Adrenal gland (tissue), 12 donors: Measurements from ENCODE around the gene IQSEC2. TPM values are rescaled to one million over a fixed set of nuclear protein-coding genes. Genes with fewer than 3 reads are reported as not detected.

Experiments used
- DNase-seq, 7 donors: peaks; one replicate each; pipeline ENCODE4 v3.0.0-alpha.2; 2019 to 2020
- H3K27ac ChIP-seq, 5 donors: fragments of 200-600 bp; sonication (generic) in 4 of 5; 1 replicate in 3 of 5; 2 replicates in 2 of 5; pipeline versions ENCODE4 v1.5.1 to v1.8.0; 2016 to 2020; ENCODE audit warnings: mild to moderate bottlenecking in 1 of 5
- H3K27me3 ChIP-seq: fragments of 200-600 bp; 2 replicates; pipeline ENCODE4 v1.8.0; 2021
- H3K36me3 ChIP-seq, 2 donors: fragments of 200-600 bp; replicated peaks in 1 of 2; 1 replicate in 1 of 2; 2 replicates in 1 of 2; pipeline versions ENCODE4 v1.5.1 to v1.8.0; 2018 to 2022
- H3K4me1 ChIP-seq, 2 donors: fragments of 200-600 bp; replicated peaks in 1 of 2; 1 replicate in 1 of 2; 2 replicates in 1 of 2; pipeline versions ENCODE4 v1.5.1 to v1.8.0; 2018 to 2021
- H3K4me3 ChIP-seq, 4 donors: fragments of 200-600 bp; sonication (generic) in 3 of 4; one replicate each; pipeline ENCODE4 v1.5.1; 2016 to 2018
- H3K9me3 ChIP-seq, 3 donors: fragments of 200-600 bp; sonication (generic) in 1 of 3; replicated peaks in 1 of 3; 1 replicate in 2 of 3; 2 replicates in 1 of 3; pipeline versions ENCODE4 v1.5.1 to v1.8.0; 2016 to 2021
- CTCF ChIP-seq, 6 experiments: fragments of 450-650 bp in 4 of 6; fragments of 200-600 bp in 2 of 6; sonication (generic) in 1 of 6; IDR thresholded peaks; 1 replicate in 5 of 6; 2 replicates in 1 of 6; pipeline versions ENCODE4 v1.5.1 to v1.8.0; 2016 to 2021; ENCODE audit warnings: antibody characterized with exemption in 6 of 6, mild to moderate bottlenecking in 2 of 6, moderate library complexity in 1 of 6
- POLR2A ChIP-seq, 2 donors: fragments of 450-650 bp; IDR thresholded peaks; one replicate each; pipeline ENCODE4 v1.6.1; 2017; ENCODE audit warnings: antibody characterized with exemption in 2 of 2, mild to moderate bottlenecking in 2 of 2, moderate library complexity in 1 of 2
- WGBS, 4 donors: extraction: QIAGEN DNeasy Blood & Tissue Kit in 2 of 4; methylation state at CpG; one replicate each; pipeline versions ENCODE4 v1.1.5 to v1.1.7; 2013 to 2017; 5-methylcytosine and 5-hydroxymethylcytosine counted together
- intact Hi-C, 2 donors: fragments of 100-400 bp; cut with DNase I; formaldehyde crosslinking; loops; one replicate each; pipeline versions ENCODE4 v1.14.1 to v1.15.0; 2022 to 2023
- polyA plus RNA-seq, 3 donors: library from polyadenylated mRNA; stranded (reverse); fragments of 200-250 nt in 2 of 3; fragments of 350-450 nt in 1 of 3; fragmentation: Illumina TruSeq in 1 of 3; extraction: RNeasy Lipid Tissue Mini Kit (QIAGEN cat#74804) in 1 of 3; gene quantifications; one replicate each; pipeline ENCODE4 v1.2.3, GENCODE V29; 2013 to 2014
- total RNA-seq, 9 donors: library from RNA; depleted of rRNA in 4 of 9; stranded (reverse); fragments of >200 nt in 4 of 9; fragments of 120-200 nt in 1 of 9; fragmentation: NEBNext Ultra II Directional in 1 of 9; extraction: Animal tissue kit (Norgen Biotek cat#: 25700) in 1 of 9; gene quantifications; one replicate each; pipeline versions ENCODE4 v1.1.0 to v1.2.4, GENCODE V29; 2013 to 2023
- donor health status: healthy with polysubstance abuse.
- donor health status: Bipolar disorder and iron deficiency.
- donor health status: DM: yes; HTN: yes; CAD: no.
- donor health status: DM: no; HTN: no; CAD: no.
- donor health status: DM: no; HTN: no; CAD: no.
- donor health status: DM: yes; HTN: yes; CAD: no.

The IQSEC2 gene
- total and polyA plus RNA-seq, 12 donors: 2.4 to 67.9 (median 37.8) TPM

GRCh38 chrX:53305219-53305995 is 24.0 kb upstream of the IQSEC2 start:
- no peak for DNase-seq
- H3K36me3 ChIP-seq: no peaks in the 10 kb centered on the region
- H3K4me1 ChIP-seq: no peaks in the 10 kb centered on the region
- H3K27ac ChIP-seq: no peak overlapping the region
- no peak overlapping the region for H3K4me3 ChIP-seq
- WGBS, 4 donors: 75 to 88% (median 83%) methylated on average over 5 to 8 of the region's 8 CpGs
- no peak for TF ChIP-seq CTCF (IDR thresholded peaks at IDR 0.05)
- TF ChIP-seq POLR2A (IDR thresholded peaks at IDR 0.05): no peak
- no peaks in the 10 kb centered on the region for H3K9me3 ChIP-seq
- intact Hi-C loops: no loop called here
- peaks cover 16% of the 10 kb centered on the region for H3K27me3 ChIP-seq

DNA sequence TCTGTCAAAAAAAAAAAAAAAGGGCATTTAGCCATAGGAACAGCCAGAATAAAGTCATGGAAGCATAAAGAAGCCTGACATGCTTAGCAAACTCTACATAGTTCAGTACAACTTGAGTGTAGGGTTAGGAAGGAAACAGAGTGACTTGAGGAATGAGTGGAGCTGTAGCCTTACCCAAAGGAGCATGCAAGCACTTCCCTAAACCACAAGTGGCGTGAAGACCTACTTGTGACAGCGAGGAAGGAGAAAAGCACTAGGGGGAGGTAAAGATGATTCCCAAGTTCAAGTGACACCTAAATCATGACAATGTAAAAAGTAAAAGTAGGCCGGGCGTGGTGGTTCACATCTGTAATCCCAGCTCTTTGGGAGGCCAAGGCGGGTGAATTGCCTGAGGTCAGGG is 21.8 kb upstream of the IQSEC2 start:
- Histone ChIP-seq H3K9me3 (no peaks in the 10 kb centered on the region), H3K27ac (no peak overlapping the region), H3K27me3 (peaks cover 13% of the 10 kb centered on the region), H3K4me1 (no peaks in the 10 kb centered on the region), H3K4me3 (no peak overlapping the region), H3K36me3 (no peaks in the 10 kb centered on the region)
- WGBS, 4 donors: 86 to 98% (median 92%) methylated on average over 5 of the region's 5 CpGs
- DNase-seq: no peak
- intact Hi-C loops: no loop called here
- no peak for TF ChIP-seq CTCF (IDR thresholded peaks at IDR 0.05)
- TF ChIP-seq POLR2A (IDR thresholded peaks at IDR 0.05): no peak

- intact Hi-C loops: no loop called here
- TF ChIP-seq CTCF (IDR thresholded peaks at IDR 0.05) (no peak), POLR2A (IDR thresholded peaks at IDR 0.05) (no peak)
- Histone ChIP-seq H3K27ac (no peak overlapping the region), H3K9me3 (no peaks in the 10 kb centered on the region), H3K4me1 (no peaks in the 10 kb centered on the region), H3K27me3 (peaks cover 16% of the 10 kb centered on the region), H3K36me3 (no peaks in the 10 kb centered on the region), H3K4me3 (no peak overlapping the region)
- 69 to 100% (median 88%) methylated on average over 2 to 3 of the region's 3 CpGs for WGBS, 4 donors
- DNase-seq: no peak
Observed at GRCh38 chrX:53300157-53300556, 18.8 kb upstream of the IQSEC2 start.

- 87 to 97% (median 92%) methylated on average over 6 to 8 of the region's 8 CpGs for WGBS, 4 donors
- H3K27me3 ChIP-seq: peaks cover 19% of the 10 kb centered on the region
- H3K27ac ChIP-seq: no peak overlapping the region
- intact Hi-C loops: no loop called here
- H3K36me3 ChIP-seq: no peaks in the 10 kb centered on the region
- H3K9me3 ChIP-seq: no peaks in the 10 kb centered on the region
- H3K4me1 ChIP-seq: no peaks in the 10 kb centered on the region
- TF ChIP-seq CTCF (IDR thresholded peaks at IDR 0.05): peak in 2 of 6 experiments; percentile 5 to 8
- TF ChIP-seq POLR2A (IDR thresholded peaks at IDR 0.05): no peak
- DNase-seq: no peak
- H3K4me3 ChIP-seq: no peak overlapping the region
Observed at GRCh38 chrX:53294024-53294648, 12.8 kb upstream of the IQSEC2 start.
